Mucosa of rectum (tissue), 2 donors: ENCODE data around the gene PRKN.
A peak's percentile ranks its signal among the peaks of the same experiment; 100 is the strongest.

Experiments
- H3K27ac ChIP-seq, 2 donors: one replicate each; pipeline ENCODE4 v1.7.0; 2013; ENCODE audit warnings: inconsistent platforms in 2 of 2, low read depth in 2 of 2, low read length in 2 of 2
- H3K27me3 ChIP-seq, 2 donors: one replicate each; pipeline ENCODE4 v1.7.0; 2013; ENCODE audit warnings: low read length in 2 of 2; ENCODE audit not compliant: control insufficient read depth in 2 of 2, insufficient read depth in 2 of 2
- H3K36me3 ChIP-seq, 2 donors: one replicate each; pipeline ENCODE4 v1.7.0; 2013; ENCODE audit warnings: low read length in 2 of 2; ENCODE audit not compliant: control insufficient read depth in 2 of 2, insufficient read depth in 2 of 2
- H3K4me1 ChIP-seq, 2 donors: one replicate each; pipeline ENCODE4 v1.7.0; 2013; ENCODE audit warnings: low read length in 2 of 2, mild to moderate bottlenecking in 1 of 2; ENCODE audit not compliant: control insufficient read depth in 2 of 2, insufficient read depth in 2 of 2
- H3K4me3 ChIP-seq, 2 donors: one replicate each; pipeline ENCODE4 v1.7.0; 2013; ENCODE audit warnings: low read length in 2 of 2
- H3K9ac ChIP-seq, 2 donors: one replicate each; pipeline ENCODE4 v1.7.0; 2013; ENCODE audit warnings: low read length in 2 of 2, low read depth in 1 of 2, mild to moderate bottlenecking in 1 of 2
- H3K9me3 ChIP-seq, 2 donors: one replicate each; pipeline ENCODE4 v1.7.0; 2013; ENCODE audit warnings: low read length in 2 of 2; ENCODE audit not compliant: control insufficient read depth in 2 of 2
- donor health status: healthy.
- donor health status: Normal muscosa, but diverticular disease.

PRKN gene

GRCh38 chr6:162733489-162733888, 5.9 kb upstream of the PRKN start:
- Histone ChIP-seq H3K27ac (no peak overlapping the region), H3K36me3 (no peaks in the 10 kb centered on the region), H3K27me3 (no peaks in the 10 kb centered on the region), H3K9me3 (no peaks in the 10 kb centered on the region), H3K9ac (no peak overlapping the region), H3K4me3 (no peak overlapping the region), H3K4me1 (no peaks in the 10 kb centered on the region)

DNA sequence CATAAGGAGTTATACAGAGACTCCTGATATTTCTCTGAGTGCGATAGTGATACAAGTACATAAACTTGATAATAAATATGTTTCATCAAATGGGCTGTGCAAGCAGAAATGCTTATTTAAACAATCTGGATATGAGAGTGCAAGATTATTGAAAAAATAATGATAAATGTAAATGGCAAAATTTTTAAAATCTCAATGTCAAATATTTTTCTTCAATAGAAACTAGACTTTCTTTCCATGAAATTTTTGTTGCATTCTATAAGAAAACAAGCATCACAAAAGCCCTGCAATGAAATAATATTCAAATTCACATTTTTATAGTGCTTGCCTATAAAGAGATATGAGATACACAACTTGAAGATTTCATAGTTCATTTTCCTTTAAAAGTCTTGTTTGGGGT, 2.9 kb upstream of the PRKN start:
- Histone ChIP-seq H3K27me3 (no peaks in the 10 kb centered on the region), H3K9me3 (no peaks in the 10 kb centered on the region), H3K36me3 (no peaks in the 10 kb centered on the region), H3K27ac (no peak overlapping the region), H3K4me3 (no peak overlapping the region), H3K9ac (no peak overlapping the region), H3K4me1 (peaks cover under 1 to 5% of the 10 kb centered on the region in 2 donors)

- Histone ChIP-seq H3K4me1 (peaks cover 5 to 9% of the 10 kb centered on the region in 2 donors), H3K9me3 (no peaks in the 10 kb centered on the region), H3K27ac (no peak overlapping the region), H3K4me3 (no peak overlapping the region), H3K9ac (no peak overlapping the region), H3K27me3 (no peaks in the 10 kb centered on the region), H3K36me3 (no peaks in the 10 kb centered on the region)
Observed at GRCh38 chr6:162728706-162729105, 1.1 kb upstream of the PRKN start.

DNA sequence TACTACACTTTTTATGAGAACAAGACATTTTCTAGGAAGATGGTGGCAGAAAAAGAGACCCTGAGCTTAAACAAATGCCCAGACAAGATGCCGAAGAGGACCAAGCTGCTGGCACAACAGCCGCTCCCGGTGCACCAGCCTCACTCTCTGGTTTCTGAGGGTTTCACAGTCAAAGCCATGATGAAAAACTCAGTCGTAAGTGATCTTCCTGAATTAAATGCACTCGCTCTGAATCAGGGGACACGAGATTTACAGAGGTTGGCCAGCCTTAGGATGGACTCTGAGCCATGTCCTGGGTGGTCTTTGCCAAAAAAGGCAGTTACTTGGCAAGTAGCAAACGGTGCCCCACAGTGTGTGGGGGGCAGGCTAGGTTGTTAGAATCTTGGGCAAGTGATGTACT, 631 bp upstream of the PRKN start:
- H3K27me3 ChIP-seq = no peaks in the 10 kb centered on the region
- H3K4me1 ChIP-seq = peaks cover 5 to 9% of the 10 kb centered on the region in 2 donors
- peak overlapping the region; percentile 60 to 74 for H3K4me3 ChIP-seq
- peak overlapping the region in 1 of 2 donors; percentile 55 for H3K9ac ChIP-seq
- no peaks in the 10 kb centered on the region for H3K36me3 ChIP-seq
- H3K9me3 ChIP-seq = no peaks in the 10 kb centered on the region
- peak overlapping the region; percentile 54 to 58 for H3K27ac ChIP-seq

DNA sequence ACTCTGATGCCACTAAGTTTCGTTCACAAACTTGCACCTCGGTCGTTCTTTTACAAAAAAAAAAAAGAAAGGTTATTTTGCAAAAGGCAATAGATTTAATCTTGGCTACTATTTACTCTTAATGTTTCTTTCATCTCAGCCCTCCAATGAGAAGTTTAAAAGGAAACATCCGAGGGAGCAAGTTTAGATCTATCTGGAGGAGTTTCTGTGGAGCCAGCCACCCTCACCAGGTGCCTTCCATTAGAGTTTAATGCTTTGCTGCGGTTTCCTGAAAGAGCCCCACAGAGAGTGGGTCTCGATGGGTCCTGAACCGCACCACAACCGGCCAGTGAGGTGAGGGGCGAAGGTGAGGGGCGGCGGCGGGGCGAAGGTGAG, 632 bp downstream of the PRKN start:
- Histone ChIP-seq H3K9me3 (no peaks in the 10 kb centered on the region), H3K27me3 (no peaks in the 10 kb centered on the region), H3K27ac (peak overlapping the region; percentile 87 to 92), H3K36me3 (no peaks in the 10 kb centered on the region), H3K9ac (peak overlapping the region; percentile 76 to 93), H3K4me1 (peaks cover 5 to 9% of the 10 kb centered on the region in 2 donors), H3K4me3 (peak overlapping the region; percentile 70 to 88)

DNA sequence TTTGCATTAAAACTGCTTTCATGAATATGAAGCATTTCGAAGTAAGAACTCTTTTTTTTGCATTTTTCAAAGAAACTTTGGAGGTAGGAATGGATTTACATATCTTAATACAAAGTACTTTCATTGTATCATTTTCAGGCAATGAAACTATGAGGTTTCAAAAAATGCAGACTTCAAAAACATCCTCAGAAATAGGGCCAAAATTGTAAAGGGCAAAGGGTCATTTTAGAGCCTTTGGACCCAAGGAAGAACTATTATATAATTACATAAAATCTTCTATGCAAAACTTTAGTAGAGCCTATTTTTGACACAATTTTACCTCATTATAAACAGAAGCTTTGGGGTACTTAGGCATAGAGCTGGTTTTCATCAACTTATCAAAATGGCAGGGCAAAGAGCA, 4.9 kb downstream of the PRKN start:
- no peaks in the 10 kb centered on the region for H3K27me3 ChIP-seq
- no peak overlapping the region for H3K9ac ChIP-seq
- no peaks in the 10 kb centered on the region for H3K36me3 ChIP-seq
- no peaks in the 10 kb centered on the region for H3K9me3 ChIP-seq
- no peak overlapping the region for H3K27ac ChIP-seq
- H3K4me3 ChIP-seq = no peak overlapping the region
- H3K4me1 ChIP-seq = peaks cover 0 to 9% of the 10 kb centered on the region in 2 donors

DNA sequence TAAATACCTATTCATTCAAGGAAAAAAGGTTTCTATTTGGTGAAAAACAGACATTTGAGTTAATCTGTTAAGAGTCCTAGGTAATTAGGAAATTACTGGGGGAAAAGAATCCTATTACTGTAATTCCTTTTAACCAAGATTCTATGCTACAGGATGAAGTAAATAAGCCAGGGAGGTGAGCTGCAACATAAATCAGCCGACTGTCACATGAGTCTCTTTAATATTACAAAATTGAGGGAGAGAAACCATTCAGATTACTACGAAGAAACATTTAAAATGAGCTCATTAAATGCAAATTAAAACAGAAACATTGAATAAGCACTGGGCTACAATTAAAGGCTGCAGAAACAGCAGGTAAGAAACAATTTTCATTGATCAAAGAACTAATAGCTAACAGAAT, 5.3 kb downstream of the PRKN start:
- no peak overlapping the region for H3K27ac ChIP-seq
- no peaks in the 10 kb centered on the region for H3K36me3 ChIP-seq
- no peak overlapping the region for H3K4me3 ChIP-seq
- no peaks in the 10 kb centered on the region for H3K27me3 ChIP-seq
- peaks cover 0 to 9% of the 10 kb centered on the region in 2 donors for H3K4me1 ChIP-seq
- no peaks in the 10 kb centered on the region for H3K9me3 ChIP-seq
- H3K9ac ChIP-seq = no peak overlapping the region

GRCh38 chr6:162721404-162721687, 6.2 kb downstream of the PRKN start:
- Histone ChIP-seq H3K27ac (no peak overlapping the region), H3K27me3 (no peaks in the 10 kb centered on the region), H3K4me3 (no peak overlapping the region), H3K9ac (no peak overlapping the region), H3K36me3 (no peaks in the 10 kb centered on the region), H3K9me3 (no peaks in the 10 kb centered on the region), H3K4me1 (peaks cover 0 to 9% of the 10 kb centered on the region in 2 donors)

DNA sequence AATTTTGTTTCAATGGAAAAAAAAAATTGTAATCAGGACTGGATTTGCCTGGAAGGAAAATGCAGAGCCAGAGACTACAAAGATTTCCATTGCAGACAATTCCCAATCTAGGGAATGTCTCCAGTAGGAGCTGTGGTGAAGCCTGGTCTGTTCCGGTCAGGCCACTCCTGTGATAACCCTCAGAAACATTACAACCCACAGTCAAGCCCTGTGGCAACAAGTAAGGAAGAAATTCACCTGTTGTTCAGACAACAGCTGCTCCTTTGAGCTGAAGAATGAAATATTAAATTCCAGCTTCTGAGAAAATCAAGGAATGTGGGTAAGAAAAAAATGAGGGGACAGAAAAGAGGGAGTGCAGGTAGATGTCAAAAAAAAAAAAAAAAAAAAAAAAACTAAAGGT, 8.0 kb downstream of the PRKN start:
- H3K4me1 ChIP-seq = no peaks in the 10 kb centered on the region
- H3K4me3 ChIP-seq = no peak overlapping the region
- no peaks in the 10 kb centered on the region for H3K9me3 ChIP-seq
- H3K36me3 ChIP-seq = no peaks in the 10 kb centered on the region
- H3K9ac ChIP-seq = no peak overlapping the region
- H3K27me3 ChIP-seq = no peaks in the 10 kb centered on the region
- H3K27ac ChIP-seq = no peak overlapping the region

- Histone ChIP-seq H3K4me1 (no peaks in the 10 kb centered on the region), H3K9ac (no peak overlapping the region), H3K36me3 (no peaks in the 10 kb centered on the region), H3K4me3 (no peak overlapping the region), H3K27me3 (no peaks in the 10 kb centered on the region), H3K9me3 (no peaks in the 10 kb centered on the region), H3K27ac (no peak overlapping the region)
Observed at GRCh38 chr6:162715601-162716000, 12.0 kb downstream of the PRKN start.
